ENCODE measurements around the gene ZRANB1.

- TF ChIP-seq CTCF (IDR thresholded peaks at IDR 0.05) (no peak), ZFX (IDR thresholded peaks at IDR 0.05; ENCODE audit: borderline replicate concordance) (no peak)
Observed at GRCh38 chr10:124928087-124928486, 13.8 kb upstream of the ZRANB1 start.

Data from 22Rv1 (cell line).